ENCODE results near the gene SCYL2.
"Not testable (repeated sequence)": the region's sequence is repeated elsewhere in the genome, so short reads cannot be mapped to it uniquely, and the experiment has no call there.

The SCYL2 gene

DNA sequence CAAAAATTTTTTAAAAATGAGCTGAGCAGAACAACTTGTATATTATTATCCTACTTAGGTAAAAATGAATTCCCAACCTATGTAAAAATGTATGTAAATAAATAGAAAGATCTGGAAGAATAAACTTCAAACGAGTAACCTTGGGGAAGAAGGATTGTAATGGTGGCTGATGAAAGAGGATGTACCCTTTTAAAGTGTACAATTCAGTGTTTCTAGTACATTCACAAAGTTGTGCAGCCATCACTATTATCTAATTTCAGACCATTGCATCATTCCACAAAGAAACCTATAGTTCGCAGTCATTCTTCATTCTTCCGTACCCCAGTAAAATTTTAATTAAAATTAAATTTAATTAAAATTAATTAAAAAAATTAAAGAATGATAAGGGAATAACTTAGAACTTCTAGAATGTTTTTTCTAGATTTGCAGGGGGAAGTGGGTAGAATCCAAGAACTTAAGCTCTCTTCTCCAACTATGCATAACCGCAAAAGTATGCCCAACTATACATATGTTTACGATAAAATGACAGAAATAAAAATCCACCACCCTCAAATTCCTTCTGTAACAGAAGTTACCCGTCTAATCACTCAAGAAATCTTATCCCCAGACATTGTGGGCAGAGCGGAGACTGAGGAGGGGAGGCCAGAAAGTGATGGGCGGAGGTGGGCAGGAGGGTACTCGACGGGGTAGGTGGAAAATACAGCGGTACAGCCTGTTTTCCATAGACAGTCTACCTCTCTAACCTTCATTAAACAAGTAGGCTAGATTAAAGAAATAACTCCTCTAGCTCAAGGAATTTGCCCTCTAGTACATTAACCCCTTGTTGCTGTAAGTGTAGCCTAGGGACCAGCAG, 1.0 kb upstream of the SCYL2 start:
- DNase-seq (no peak), ATAC-seq (no peak)

- peak; percentile 93 for ATAC-seq
- peak; percentile 97 for DNase-seq
Observed at GRCh38 chr12:100266585-100266834, 467 bp upstream of the SCYL2 start.

- ATAC-seq (no peak), DNase-seq (peak; percentile 32)
Observed at GRCh38 chr12:100267603-100268281, 765 bp downstream of the SCYL2 start.

GRCh38 chr12:100268835-100269564, 2.0 kb downstream of the SCYL2 start:
- no peak for ATAC-seq
- DNase-seq: no peak

- ATAC-seq (no peak), DNase-seq (no peak)
Observed at GRCh38 chr12:100273782-100274181, 6.8 kb downstream of the SCYL2 start.

- ATAC-seq: no peak
- no peak for DNase-seq
Observed at GRCh38 chr12:100274291-100274690, 7.3 kb downstream of the SCYL2 start.

- ATAC-seq (no peak), DNase-seq (no peak)
Observed at GRCh38 chr12:100279159-100279558, 12.2 kb downstream of the SCYL2 start.

GRCh38 chr12:100279607-100280244, 12.7 kb downstream of the SCYL2 start:
- ATAC-seq: no peak
- no peak for DNase-seq

DNA sequence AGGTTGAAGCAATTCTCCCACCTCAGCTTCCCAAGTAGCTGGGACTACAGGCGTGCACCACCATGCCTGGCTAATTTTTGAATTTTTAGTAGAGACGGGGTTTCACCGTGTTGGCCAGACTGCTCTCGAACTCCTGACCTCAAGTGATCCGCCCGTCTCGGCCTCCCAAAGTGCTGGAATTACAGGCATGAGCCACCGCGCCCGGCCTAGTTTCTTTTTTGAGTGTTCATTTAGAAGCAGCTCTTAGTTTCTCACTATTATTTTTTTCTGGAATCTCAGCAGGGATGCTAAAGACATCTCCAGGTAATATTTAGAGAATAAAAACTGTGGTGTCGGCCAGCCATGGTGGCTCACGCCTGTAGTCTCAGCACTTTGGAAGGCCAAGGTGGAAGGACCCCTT, 17.6 kb downstream of the SCYL2 start:
- ATAC-seq, DNase-seq: not testable (repeated sequence)

DNA sequence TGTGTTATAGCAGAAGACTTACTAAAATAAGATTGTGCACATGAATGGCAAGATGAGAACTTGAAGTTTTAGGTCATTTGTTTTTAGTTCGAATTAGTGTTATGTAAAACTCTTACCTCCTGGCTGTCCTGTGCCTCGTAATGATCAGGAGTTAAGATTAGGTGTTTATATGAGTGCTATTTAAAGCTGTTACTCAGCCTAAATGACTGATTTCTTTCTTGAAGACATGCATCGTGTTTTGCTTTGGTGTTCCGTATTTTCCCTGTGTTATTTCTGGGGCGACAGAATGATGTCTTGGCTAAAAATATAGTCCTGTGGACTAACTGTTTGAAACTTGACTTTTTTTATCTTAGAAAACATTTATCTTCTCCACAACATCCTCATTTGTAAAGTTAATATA, 22.1 kb downstream of the SCYL2 start:
- DNase-seq: no peak
- ATAC-seq: no peak

DNA sequence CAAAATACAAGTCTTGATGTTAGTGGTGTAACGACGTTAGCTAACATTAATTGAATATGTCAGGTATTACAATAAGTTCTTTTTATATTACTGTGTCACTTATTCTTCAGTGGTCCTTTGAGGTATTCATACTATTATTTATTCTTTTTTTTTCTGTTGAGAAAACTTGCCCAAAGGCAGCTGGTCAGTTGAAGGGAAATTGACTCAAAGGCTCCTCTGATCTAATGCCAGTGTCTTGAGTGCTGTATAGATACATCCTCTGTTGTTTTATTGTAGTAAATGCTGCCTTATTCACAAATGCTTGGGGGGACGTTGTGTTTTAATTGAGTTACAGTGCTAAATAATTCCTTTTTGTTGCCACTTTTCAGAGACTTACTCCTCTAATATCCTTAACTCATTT, 23.0 kb downstream of the SCYL2 start:
- no peak for ATAC-seq
- no peak for DNase-seq

DNA sequence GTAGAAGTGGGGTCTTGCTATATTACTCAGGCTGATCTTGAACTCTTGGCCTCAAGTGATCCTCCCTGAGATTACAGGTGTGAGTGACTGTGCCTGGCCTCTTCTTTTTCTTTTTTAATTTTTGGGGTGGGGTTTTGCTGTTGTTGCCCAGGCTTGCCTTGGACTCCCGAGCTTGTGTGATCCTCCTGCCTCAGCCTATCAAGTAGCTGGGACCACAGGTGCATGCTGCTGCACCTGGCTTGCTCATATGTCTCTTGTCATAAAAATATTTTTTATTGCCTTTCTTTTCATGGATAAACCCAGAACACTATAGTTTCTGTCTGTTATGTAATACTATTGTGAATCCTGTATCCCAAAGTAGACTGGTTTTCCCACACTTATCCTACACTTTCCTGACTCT, 26.0 kb downstream of the SCYL2 start:
- no peak for DNase-seq
- no peak for ATAC-seq

GRCh38 chr12:100294366-100294765, 27.4 kb downstream of the SCYL2 start:
- not testable (repeated sequence) for ATAC-seq, DNase-seq

- DNase-seq (no peak), ATAC-seq (no peak)
Observed at GRCh38 chr12:100295764-100296555, 29.0 kb downstream of the SCYL2 start.

DNA sequence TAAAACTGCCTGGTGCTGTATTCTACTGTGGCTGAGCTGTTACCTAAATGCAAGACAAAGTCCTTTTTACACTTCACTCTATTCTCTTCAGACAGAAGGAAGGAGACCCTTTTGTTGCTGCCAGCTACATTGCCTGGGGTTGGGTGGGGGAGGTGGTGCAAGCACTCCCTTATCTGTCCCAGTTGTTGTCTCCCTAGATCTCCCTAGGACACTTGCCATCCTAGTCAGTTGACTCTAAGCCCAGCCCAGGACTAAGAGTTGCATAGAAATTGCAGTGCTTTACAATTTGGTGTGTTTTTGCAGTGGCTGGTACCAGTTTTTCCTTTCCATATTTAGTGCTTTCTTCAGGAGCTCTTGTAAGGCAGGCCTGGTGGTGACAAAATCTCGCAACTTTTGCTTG, 35.1 kb downstream of the SCYL2 start:
- no peak for ATAC-seq

DNA sequence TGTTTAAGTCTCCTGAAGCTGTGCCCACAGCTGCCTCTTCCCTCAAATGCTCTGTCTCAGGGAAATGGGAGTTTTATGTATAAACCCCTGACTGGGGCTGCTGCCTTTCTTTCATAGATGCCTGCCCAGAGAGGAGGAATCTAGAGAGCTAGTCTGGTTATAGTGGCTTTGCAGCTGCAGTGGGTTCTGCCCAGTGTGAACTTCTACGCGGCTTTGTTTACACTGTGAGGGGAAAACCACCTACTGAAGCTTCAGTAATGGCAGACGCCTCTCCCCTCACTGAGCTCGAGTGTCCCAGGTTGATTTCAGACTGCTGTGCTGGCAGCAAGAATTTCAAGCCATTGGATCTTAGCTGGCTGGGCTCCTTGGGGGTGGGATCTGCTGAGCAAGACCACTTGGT, 36.9 kb downstream of the SCYL2 start:
- no peak for ATAC-seq

More for the DNA sequence above, 35.1 kb downstream of the SCYL2 start:
- DNase-seq: no peak

GRCh38 chr12:100304334-100304733, 37.4 kb downstream of the SCYL2 start:
- DNase-seq, ATAC-seq: not testable (repeated sequence)

More for the DNA sequence above, 36.9 kb downstream of the SCYL2 start:
- DNase-seq: no peak

DNA sequence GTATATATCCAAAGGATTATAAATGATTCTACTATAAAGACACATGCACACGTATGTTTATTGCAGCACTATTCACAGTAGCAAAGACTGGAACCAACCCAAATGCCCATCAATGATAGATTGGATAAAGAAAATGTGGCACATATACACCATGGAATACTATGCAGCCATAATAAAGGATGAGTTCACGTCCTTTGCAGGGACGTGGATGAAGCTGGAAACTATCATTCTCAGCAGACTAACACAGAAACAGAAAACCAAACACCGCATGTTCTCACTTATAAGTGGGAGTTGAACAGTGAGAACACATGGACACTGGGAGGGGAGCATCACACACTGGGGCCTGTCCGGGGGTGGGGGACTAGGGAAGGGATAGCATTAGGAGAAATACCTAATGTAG, 41.2 kb downstream of the SCYL2 start:
- ATAC-seq, DNase-seq: not testable (repeated sequence)

GRCh38 chr12:100311317-100311716, 44.3 kb downstream of the SCYL2 start:
- ATAC-seq (no peak), DNase-seq (no peak)

- ATAC-seq: no peak
- no peak for DNase-seq
Observed at GRCh38 chr12:100317371-100317770, 50.4 kb downstream of the SCYL2 start.

DNA sequence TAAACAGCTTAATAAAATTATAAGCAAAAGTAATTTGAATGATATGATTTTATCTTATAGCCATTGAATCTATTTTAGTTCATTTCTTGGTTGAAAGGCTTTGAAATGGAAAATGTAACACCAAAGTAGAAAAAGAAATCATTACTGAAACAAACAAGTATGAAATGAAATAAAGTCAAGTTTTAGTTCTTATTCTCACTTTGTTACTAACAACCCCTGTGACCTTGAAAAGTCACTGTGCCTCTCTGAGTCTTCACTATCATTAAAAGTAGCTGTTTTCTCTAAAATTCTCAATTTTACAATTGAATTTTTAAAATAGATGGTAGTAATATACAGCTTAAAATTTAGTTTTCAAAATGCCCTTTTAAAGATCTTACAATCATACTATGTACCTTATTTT, 57.5 kb downstream of the SCYL2 start:
- DNase-seq (no peak), ATAC-seq (no peak)

DNA sequence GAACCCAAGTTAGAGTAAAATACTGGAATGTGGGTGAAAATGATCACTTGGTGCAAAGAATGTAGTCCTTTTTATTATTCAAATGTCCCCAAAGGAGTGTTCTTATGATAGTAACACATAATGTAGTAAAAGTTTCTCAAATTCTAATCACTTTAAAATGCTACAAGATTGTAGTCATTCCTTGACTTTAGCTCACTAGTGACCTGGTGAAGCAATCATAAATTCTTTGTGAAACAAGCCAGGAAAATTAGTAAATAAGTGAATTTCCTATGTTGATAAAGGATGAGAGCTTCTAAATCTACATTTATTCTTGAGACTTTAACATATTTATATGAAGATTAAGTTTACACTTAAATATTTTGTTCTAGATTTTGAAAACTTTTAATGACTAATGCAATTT, 59.2 kb downstream of the SCYL2 start:
- DNase-seq (no peak), ATAC-seq (no peak)
